Hepatic stellate cell (primary cell): ENCODE measurements around the gene ZNF474.
A peak's percentile ranks its signal among the peaks of the same experiment; 100 is the strongest.
"Not testable (repeated sequence)": the region's sequence is repeated elsewhere in the genome, so short reads cannot be mapped to it uniquely, and the experiment has no call there.

Experiments used
- DNase-seq: peaks from one replicate; pipeline ENCODE4 v3.0.0; 2011; ENCODE audit warnings: low spot score

ZNF474 gene

GRCh38 chr5:122129306-122129705 lies at the start of gene ZNF474:
TSS of gene ZNF474 (plus strand) at chr5:122129546. CDS start at chr5:122151991, 22,445 bp downstream.
- peak; percentile 56 for DNase-seq

- DNase-seq = no peak
Measured at GRCh38 chr5:122081541-122081940, 47.8 kb upstream of the ZNF474 start.

GRCh38 chr5:122083535-122083934 lies 45.8 kb upstream of the ZNF474 start:
- no peak for DNase-seq

- DNase-seq = no peak
Measured at GRCh38 chr5:122085041-122085440, 44.3 kb upstream of the ZNF474 start.

GRCh38 chr5:122089096-122090013 lies 40.0 kb upstream of the ZNF474 start:
- no peak for DNase-seq

GRCh38 chr5:122091936-122092600 lies 37.3 kb upstream of the ZNF474 start:
- no peak for DNase-seq

GRCh38 chr5:122093415-122094180 lies 35.7 kb upstream of the ZNF474 start:
- DNase-seq = peak; percentile 26

GRCh38 chr5:122094251-122094650 lies 35.1 kb upstream of the ZNF474 start:
- DNase-seq = not testable (repeated sequence)

- no peak for DNase-seq
Measured at GRCh38 chr5:122095158-122095557, 34.2 kb upstream of the ZNF474 start.

- DNase-seq = no peak
Measured at GRCh38 chr5:122097391-122097790, 32.0 kb upstream of the ZNF474 start.

GRCh38 chr5:122099060-122099790 lies 30.1 kb upstream of the ZNF474 start:
- peak; percentile 27 for DNase-seq

- no peak for DNase-seq
Measured at GRCh38 chr5:122101636-122102285, 27.6 kb upstream of the ZNF474 start.

GRCh38 chr5:122102825-122103224 lies 26.5 kb upstream of the ZNF474 start:
- DNase-seq = no peak

GRCh38 chr5:122105909-122106308 lies 23.4 kb upstream of the ZNF474 start:
- no peak for DNase-seq

- DNase-seq = no peak
Measured at GRCh38 chr5:122107016-122107415, 22.3 kb upstream of the ZNF474 start.

- no peak for DNase-seq
Measured at GRCh38 chr5:122110987-122111386, 18.4 kb upstream of the ZNF474 start.

- DNase-seq = no peak
Measured at GRCh38 chr5:122111460-122111859, 17.9 kb upstream of the ZNF474 start.

- DNase-seq = no peak
Measured at GRCh38 chr5:122112063-122112462, 17.3 kb upstream of the ZNF474 start.

- no peak for DNase-seq
Measured at GRCh38 chr5:122112733-122113558, 16.4 kb upstream of the ZNF474 start.

- DNase-seq = no peak
Measured at GRCh38 chr5:122114501-122114900, 14.8 kb upstream of the ZNF474 start.
